ENCODE data around the gene CNDP1.

- TF ChIP-seq, protein P1, sequence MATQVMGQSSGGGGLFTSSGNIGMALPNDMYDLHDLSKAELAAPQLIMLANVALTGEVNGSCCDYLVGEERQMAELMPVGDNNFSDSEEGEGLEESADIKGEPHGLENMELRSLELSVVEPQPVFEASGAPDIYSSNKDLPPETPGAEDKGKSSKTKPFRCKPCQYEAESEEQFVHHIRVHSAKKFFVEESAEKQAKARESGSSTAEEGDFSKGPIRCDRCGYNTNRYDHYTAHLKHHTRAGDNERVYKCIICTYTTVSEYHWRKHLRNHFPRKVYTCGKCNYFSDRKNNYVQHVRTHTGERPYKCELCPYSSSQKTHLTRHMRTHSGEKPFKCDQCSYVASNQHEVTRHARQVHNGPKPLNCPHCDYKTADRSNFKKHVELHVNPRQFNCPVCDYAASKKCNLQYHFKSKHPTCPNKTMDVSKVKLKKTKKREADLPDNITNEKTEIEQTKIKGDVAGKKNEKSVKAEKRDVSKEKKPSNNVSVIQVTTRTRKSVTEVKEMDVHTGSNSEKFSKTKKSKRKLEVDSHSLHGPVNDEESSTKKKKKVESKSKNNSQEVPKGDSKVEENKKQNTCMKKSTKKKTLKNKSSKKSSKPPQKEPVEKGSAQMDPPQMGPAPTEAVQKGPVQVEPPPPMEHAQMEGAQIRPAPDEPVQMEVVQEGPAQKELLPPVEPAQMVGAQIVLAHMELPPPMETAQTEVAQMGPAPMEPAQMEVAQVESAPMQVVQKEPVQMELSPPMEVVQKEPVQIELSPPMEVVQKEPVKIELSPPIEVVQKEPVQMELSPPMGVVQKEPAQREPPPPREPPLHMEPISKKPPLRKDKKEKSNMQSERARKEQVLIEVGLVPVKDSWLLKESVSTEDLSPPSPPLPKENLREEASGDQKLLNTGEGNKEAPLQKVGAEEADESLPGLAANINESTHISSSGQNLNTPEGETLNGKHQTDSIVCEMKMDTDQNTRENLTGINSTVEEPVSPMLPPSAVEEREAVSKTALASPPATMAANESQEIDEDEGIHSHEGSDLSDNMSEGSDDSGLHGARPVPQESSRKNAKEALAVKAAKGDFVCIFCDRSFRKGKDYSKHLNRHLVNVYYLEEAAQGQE (IDR thresholded peaks at IDR 0.05; ENCODE audit: borderline replicate concordance), result no peak
- TF ChIP-seq POLR2AphosphoS5 (IDR thresholded peaks at IDR 0.05) (no peak), CTCF (IDR thresholded peaks at IDR 0.05; ENCODE audit: poor library complexity, severe bottlenecking) (no peak), EP300 (conservative IDR thresholded peaks at IDR 0.05; ENCODE audit: poor library complexity, severe bottlenecking) (no peak), TAF1 (IDR thresholded peaks at IDR 0.05; ENCODE audit: low read depth) (no peak), RAD21 (conservative IDR thresholded peaks at IDR 0.05) (no peak), EZH2 (IDR thresholded peaks at IDR 0.05; ENCODE audit: borderline replicate concordance, insufficient read depth, low read length, poor library complexity, severe bottlenecking) (no peak)
These were observed 70.1 kb downstream of the CNDP1 start for GRCh38 chr18:74604361-74604760.
